Stimulated activated CD8-positive, alpha-beta memory T cell treated with anti-CD3 and anti-CD28 coated beads, Interleukin-7, amount 100 ng/mL, for 1 hour (primary cell): ENCODE data around the gene SSBP2.
"Not testable (repeated sequence)": the region's sequence is repeated elsewhere in the genome, so short reads cannot be mapped to it uniquely, and the experiment has no call there.

Source experiments
- DNase-seq, 2 donors: peaks; one replicate each; pipeline ENCODE4 v3.0.0-alpha.2; 2020; ENCODE audit warnings: low read depth in 2 of 2

The SSBP2 gene

GRCh38 chr5:81427566-81427965 is 323.3 kb downstream of the SSBP2 start:
- no peak for DNase-seq

DNA sequence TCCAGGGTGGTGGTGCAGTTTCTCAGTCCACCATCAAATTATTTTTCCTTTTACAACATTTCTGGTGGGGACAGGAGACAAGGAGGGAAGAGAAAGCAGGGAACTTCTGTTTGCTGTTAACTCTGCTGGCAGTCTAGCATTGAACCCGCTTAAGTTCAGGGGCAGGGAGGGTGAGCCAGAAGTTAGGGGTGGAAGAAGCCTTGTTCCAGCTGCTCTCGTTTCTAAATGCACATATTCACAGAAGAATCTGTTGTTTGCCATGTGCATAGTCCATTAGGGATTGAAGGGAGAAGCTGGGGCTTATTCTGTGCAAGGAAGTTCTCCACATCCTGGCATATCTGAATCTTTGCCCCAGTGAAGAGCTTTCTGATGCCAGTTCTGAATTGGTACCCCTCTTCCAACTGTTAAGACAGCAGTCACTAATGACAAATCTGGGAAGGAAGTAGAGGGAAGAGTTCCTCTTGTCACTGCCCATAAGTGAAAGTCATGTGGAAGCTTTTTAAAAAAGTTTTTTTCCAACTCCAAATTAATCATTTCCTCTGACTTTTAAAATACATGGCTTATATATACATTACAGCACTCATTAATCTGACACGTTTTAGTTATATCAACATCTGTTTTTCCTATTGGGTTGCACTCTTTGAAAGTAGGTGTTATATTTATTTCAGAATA is 324.4 kb downstream of the SSBP2 start:
- no peak for DNase-seq

- no peak for DNase-seq
Measured at GRCh38 chr5:81425569-81425968, 325.3 kb downstream of the SSBP2 start.

DNA sequence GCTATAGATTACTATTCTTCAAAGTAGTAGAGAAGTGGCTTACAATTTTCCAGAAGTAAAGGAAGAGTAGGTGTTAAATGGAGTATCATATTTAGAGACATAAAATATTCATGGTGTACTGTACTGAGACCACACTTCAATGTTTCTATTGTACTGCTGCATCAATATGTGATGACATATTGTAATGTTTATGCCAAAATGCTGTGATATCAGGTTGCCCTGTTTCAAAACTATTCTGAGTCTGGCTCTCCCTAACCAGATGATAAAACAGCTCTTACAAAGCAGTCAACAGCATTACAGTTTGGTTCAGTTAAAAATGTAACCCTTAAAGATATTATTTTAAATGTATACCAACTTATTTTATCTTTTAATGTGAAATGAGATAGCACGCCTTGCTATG is 326.2 kb downstream of the SSBP2 start:
- DNase-seq: no peak

DNA sequence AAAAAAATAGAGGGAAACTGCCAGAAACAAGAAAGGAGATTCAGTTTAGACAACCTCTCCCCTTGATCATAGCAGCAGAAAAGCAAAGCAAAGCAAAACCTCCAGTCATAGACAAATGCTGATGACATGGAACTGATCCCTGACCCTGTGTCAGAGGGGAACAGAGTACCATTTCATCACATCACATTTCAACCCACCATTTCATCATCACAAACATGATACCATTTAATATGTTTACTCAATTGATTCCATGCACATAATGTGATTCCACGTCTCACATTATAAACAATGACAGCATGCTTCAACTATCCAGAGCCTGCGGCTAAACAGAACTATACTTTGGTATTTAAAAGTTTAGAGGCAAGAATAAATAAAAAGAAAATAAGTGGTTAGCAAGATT is 328.2 kb downstream of the SSBP2 start:
- no peak for DNase-seq

- no peak for DNase-seq
Measured at GRCh38 chr5:81420039-81420667, 330.7 kb downstream of the SSBP2 start.

GRCh38 chr5:81418606-81419005 is 332.3 kb downstream of the SSBP2 start:
- DNase-seq: no peak

DNA sequence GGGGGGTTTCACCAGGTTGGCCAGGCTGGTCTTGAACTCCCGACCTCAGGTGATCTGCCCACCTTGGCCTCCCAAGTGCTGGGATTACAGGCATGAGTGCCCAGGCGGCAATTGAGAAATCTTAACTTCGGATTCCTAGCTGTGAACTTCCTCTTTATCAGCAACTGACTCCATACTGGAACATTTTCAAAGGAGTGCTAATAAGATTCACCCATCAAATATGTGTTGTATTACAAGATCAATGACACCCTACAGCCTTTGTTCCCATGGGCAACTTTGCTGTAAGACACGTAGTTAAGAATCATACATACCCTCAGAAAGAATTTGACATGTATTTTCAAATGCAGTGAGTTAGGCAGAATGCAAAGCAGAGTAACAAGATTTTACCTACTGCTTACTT is 333.8 kb downstream of the SSBP2 start:
- no peak for DNase-seq

GRCh38 chr5:81409896-81410295 is 341.0 kb downstream of the SSBP2 start:
- DNase-seq: no peak

DNA sequence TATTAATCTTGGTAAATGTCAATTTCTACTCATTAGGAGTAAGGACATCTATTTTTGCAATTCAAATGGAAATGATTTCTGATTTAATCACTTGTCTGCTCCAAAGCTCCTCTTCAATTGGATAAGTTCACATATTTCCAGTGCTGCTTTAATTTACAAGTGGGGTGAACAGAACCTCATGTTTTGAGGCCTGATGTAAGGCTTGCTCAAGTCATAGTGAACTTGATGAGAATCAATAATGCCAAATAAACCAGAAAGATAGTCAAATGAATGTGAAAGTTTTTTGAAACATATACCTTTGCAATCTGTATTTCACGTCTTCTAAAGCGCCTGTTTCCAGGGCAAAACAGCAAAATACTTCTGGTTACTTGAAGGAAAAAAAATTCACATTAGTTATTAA is 341.5 kb downstream of the SSBP2 start:
- DNase-seq: no peak

- DNase-seq: no peak
Measured at GRCh38 chr5:81408496-81408895, 342.4 kb downstream of the SSBP2 start.

DNA sequence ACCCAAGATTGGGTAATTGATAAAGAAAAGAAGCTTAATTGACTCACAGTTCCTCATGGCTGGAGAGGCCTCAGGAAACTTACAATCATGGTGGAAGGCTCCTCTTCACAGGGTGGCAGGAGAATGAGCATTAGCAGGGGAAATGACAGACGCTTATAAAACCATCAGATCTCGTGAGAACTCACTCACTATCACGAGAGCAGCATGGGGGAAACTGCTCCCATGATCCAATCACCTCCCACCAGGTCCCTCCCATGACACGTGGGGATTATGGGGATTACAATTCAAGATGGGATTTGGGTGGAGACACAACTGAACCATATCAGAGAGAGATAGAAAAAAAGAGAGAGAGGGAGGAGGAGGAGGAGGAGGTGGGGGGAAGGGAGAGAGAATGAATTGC is 343.1 kb downstream of the SSBP2 start:
- not testable (repeated sequence) for DNase-seq

DNA sequence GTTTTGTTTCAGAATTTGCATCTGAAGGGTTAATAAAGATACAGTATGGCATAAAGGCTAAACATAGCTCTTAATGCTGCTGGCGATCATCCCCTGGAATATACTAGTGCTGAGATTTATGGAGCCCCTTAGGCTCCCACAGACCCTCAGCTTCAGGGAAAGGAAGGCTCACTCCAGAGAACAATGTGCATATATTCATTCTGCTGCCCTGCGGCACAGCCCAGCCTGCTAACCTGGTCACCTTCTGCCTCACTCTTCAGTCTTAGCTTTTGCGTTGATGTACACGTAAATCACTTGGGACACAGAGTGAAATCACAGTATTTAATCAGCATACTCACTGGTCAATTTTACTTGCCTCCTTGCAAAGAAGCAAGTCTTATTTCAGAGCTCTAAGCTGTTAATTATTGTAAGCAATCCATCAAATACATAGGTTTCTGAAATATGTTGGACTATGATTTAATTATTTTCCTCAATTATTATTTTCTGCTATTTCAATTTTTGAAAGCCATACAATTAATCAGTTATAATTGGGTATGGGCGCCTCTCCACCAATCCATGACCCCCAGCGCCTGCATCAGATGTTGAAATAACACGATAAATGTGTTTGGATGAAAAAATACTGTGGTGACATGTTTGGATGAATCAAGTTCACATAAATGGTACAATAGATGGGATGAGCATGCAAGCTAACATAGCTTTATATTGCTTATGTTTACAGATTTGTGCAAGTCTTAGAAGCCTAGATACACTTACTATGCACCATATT is 345.6 kb downstream of the SSBP2 start:
- DNase-seq: no peak

- no peak for DNase-seq
Measured at GRCh38 chr5:81402192-81402930, 348.5 kb downstream of the SSBP2 start.

- DNase-seq: no peak
Measured at GRCh38 chr5:81401266-81401665, 349.6 kb downstream of the SSBP2 start.

GRCh38 chr5:81400375-81400774 is 350.5 kb downstream of the SSBP2 start:
- no peak for DNase-seq

GRCh38 chr5:81398741-81399140 is 352.2 kb downstream of the SSBP2 start:
- no peak for DNase-seq

DNA sequence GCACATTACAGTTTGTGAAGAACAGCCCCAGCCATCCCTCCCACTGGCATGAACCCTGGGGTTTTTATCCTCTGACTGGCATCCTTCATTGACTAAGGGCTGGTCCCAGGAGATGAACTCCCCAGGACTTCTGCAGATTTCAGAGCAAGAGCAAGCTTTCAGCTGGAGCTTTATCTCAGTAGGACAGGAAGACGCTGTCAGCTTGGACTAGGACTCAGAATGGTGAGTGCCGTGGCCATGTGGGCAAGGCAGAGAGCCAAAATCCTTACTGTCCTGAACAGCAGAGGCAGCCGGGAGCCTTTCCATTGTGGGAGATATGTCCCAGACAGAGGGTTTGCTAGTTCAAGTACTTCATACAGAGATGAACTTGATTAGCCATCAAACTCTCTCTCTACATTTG is 353.7 kb downstream of the SSBP2 start:
- no peak for DNase-seq

GRCh38 chr5:81395262-81395661 is 355.6 kb downstream of the SSBP2 start:
- no peak for DNase-seq

DNA sequence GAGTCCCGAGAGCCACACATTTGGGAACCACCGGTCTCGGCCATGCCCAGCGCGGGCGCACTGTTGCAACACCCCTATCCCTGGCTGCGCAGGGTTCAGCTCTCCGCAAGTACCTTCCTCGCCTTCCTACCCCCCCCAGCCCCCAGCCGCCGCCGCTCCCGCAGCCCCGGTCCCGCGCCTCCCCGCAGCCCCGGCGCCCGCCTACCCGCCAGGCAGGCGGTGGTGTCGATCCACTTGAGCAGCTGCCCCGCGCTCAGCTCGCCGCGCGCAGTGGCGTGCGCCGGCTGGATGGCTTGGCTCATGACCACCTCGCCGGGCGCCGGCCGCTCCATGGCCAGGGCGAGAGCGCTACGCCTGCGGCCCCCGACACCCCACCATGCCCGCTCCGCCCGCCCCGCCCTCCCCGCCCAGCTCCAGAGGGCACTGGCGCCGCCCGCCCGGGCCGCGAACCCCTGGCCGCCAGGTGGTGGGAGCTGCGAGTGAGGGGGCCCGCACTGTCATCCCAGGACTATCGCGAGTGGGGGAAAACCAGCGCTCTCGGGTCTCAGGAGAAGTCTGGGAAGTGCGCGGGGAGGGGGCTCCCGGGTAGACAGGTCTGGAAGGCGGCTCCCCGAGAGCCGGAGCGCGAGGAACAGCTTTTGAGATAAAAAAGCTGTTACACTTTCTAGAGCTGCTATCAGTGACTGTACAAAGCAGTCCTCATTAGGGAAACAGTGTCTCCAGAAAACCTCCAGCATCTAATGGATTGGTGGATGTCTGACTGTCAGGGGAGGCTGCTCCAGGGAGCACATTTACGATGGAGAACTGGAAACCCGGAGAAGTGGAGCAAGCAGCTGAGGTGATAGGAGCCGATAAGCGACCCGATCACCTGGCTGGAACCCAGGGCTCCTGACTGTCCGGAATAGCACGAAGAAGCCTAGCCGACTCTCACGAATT is 356.8 kb downstream of the SSBP2 start, which contains the start of gene ACOT12:
Gene ACOT12 (minus strand): TSS at position 352 of the 936 bp plus-strand sequence. CDS start 20 bp downstream, at position 332.
- no peak for DNase-seq

GRCh38 chr5:81393430-81393782 is 357.5 kb downstream of the SSBP2 start:
- no peak for DNase-seq
